ENCODE data around the gene PFDN4. TPM values are rescaled to one million over a fixed set of nuclear protein-coding genes. Genes with fewer than 3 reads are reported as not detected.

Gene PFDN4
- total and polyA plus RNA-seq, 2 experiments from 2014 or later: 56.9 to 75.5 TPM

- no peaks in the 10 kb centered on the region for H3K27me3 ChIP-seq
- no peak for TF ChIP-seq CTCF (IDR thresholded peaks at IDR 0.05; ENCODE audit: low read depth, low read length)
- H3K36me3 ChIP-seq: no peaks in the 10 kb centered on the region
- no peak for DNase-seq (ENCODE audit: low read depth in 1 of 2, low spot score in 1 of 2)
- H3K27ac ChIP-seq: no peak overlapping the region
- no peaks in the 10 kb centered on the region for H3K9me3 ChIP-seq (ENCODE audit: low read depth)
- no peak overlapping the region for H3K4me3 ChIP-seq
- H3K4me1 ChIP-seq (ENCODE audit: low read depth): no peaks in the 10 kb centered on the region
Measured at GRCh38 chr20:54200487-54201267, 7.2 kb upstream of the PFDN4 start.

GRCh38 chr20:54201268-54201846, 6.5 kb upstream of the PFDN4 start:
- H3K4me3 ChIP-seq: no peak overlapping the region
- no peaks in the 10 kb centered on the region for H3K27me3 ChIP-seq
- no peak for DNase-seq (ENCODE audit: low read depth in 1 of 2, low spot score in 1 of 2)
- H3K36me3 ChIP-seq: no peaks in the 10 kb centered on the region
- H3K4me1 ChIP-seq (ENCODE audit: low read depth): no peaks in the 10 kb centered on the region
- H3K9me3 ChIP-seq (ENCODE audit: low read depth): no peaks in the 10 kb centered on the region
- H3K27ac ChIP-seq: no peak overlapping the region
- TF ChIP-seq CTCF (IDR thresholded peaks at IDR 0.05; ENCODE audit: low read depth, low read length): no peak

DNA sequence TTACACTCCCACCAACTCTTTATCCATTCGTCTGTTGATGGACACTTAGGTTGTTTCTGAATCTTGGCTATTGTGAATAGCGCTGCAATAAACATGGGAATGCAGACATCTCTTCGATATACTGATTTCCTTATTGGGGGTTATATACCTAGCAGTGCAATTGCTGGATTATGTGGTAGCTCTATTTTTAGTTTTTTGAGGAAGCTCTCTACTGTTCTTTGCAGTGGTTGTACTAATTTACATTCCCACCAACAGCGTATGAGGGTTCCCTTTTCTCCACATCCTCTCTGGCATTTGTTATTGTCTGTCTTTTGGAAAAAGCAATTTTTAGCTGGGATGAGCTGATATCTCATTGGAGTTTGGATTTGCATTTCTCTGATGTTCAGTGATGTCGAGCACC, 4.6 kb upstream of the PFDN4 start:
- no peaks in the 10 kb centered on the region for H3K9me3 ChIP-seq (ENCODE audit: low read depth)
- no peak overlapping the region for H3K27ac ChIP-seq
- H3K4me1 ChIP-seq (ENCODE audit: low read depth): no peaks in the 10 kb centered on the region
- DNase-seq (ENCODE audit: low read depth in 1 of 2, low spot score in 1 of 2): no peak
- no peaks in the 10 kb centered on the region for H3K27me3 ChIP-seq
- TF ChIP-seq CTCF (IDR thresholded peaks at IDR 0.05; ENCODE audit: low read depth, low read length): no peak
- no peaks in the 10 kb centered on the region for H3K36me3 ChIP-seq
- H3K4me3 ChIP-seq: no peak overlapping the region

DNA sequence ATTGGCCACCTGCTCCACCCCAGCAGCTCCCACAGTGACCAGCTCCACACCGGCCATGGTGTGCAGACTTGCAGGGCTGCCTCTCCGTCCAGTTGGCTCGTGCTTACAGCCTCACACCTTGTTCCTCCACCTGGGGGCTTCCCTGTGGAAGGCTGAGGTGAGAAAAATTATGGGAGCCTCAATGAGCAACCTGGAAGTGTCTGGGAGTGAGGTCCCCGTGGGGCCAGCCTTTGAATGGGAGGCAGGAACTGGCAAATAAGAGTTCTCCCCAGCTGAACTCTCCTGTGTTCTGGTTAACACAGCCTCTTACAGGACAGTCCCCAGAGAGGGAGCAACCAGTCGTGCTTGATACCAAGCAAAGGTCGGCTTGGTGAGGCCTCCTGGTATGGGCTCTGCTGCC, 3.8 kb upstream of the PFDN4 start:
- H3K9me3 ChIP-seq (ENCODE audit: low read depth): no peaks in the 10 kb centered on the region
- H3K27ac ChIP-seq: no peak overlapping the region
- H3K4me3 ChIP-seq: no peak overlapping the region
- no peaks in the 10 kb centered on the region for H3K27me3 ChIP-seq
- peaks cover 2% of the 10 kb centered on the region for H3K4me1 ChIP-seq (ENCODE audit: low read depth)
- no peak for TF ChIP-seq CTCF (IDR thresholded peaks at IDR 0.05; ENCODE audit: low read depth, low read length)
- no peaks in the 10 kb centered on the region for H3K36me3 ChIP-seq
- no peak for DNase-seq (ENCODE audit: low read depth in 1 of 2, low spot score in 1 of 2)

- Histone ChIP-seq H3K4me1 (ENCODE audit: low read depth) (peaks cover 6% of the 10 kb centered on the region), H3K9me3 (ENCODE audit: low read depth) (no peaks in the 10 kb centered on the region), H3K36me3 (no peaks in the 10 kb centered on the region), H3K27me3 (no peaks in the 10 kb centered on the region), H3K4me3 (no peak overlapping the region), H3K27ac (no peak overlapping the region)
- DNase-seq (ENCODE audit: low read depth in 1 of 2, low spot score in 1 of 2): no peak
- no peak for TF ChIP-seq CTCF (IDR thresholded peaks at IDR 0.05; ENCODE audit: low read depth, low read length)
Measured at GRCh38 chr20:54204481-54204880, 3.4 kb upstream of the PFDN4 start.
